PC-9 (cell line): ENCODE data around the gene KCNK7.

Experiments
- EZH2 ChIP-seq: fragments of 200-600 bp; sonication (generic); IDR thresholded peaks from 2 replicates; pipeline ENCODE4 v1.8.0; 2017; ENCODE audit warnings: antibody characterized with exemption, low read depth
- TF ChIP-seq, protein P1 (sequence below): fragments of 200-600 bp; sonication (generic); conservative IDR thresholded peaks from 2 replicates; pipeline ENCODE4 v1.6.1; 2017; ENCODE audit warnings: mixed run types, antibody characterized with exemption, mild to moderate bottlenecking, moderate library complexity

DNA sequence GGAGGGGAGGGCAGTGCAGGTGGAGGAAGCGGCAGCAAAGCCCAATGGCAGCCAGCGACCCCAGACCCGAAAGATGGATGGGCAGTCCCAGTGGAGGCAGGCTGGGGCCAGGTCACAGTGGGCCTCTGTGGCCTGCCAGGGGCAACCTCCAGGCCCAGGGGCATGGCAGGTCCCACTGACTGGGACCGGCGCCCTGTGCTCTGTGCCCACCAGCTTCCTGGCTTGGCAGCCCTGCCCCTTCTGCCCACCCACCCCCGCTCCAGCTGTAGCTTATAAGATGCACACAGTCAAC, 4.3 kb upstream of the KCNK7 start:
- TF ChIP-seq, protein P1, sequence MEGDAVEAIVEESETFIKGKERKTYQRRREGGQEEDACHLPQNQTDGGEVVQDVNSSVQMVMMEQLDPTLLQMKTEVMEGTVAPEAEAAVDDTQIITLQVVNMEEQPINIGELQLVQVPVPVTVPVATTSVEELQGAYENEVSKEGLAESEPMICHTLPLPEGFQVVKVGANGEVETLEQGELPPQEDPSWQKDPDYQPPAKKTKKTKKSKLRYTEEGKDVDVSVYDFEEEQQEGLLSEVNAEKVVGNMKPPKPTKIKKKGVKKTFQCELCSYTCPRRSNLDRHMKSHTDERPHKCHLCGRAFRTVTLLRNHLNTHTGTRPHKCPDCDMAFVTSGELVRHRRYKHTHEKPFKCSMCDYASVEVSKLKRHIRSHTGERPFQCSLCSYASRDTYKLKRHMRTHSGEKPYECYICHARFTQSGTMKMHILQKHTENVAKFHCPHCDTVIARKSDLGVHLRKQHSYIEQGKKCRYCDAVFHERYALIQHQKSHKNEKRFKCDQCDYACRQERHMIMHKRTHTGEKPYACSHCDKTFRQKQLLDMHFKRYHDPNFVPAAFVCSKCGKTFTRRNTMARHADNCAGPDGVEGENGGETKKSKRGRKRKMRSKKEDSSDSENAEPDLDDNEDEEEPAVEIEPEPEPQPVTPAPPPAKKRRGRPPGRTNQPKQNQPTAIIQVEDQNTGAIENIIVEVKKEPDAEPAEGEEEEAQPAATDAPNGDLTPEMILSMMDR = no peak
- no peak for TF ChIP-seq EZH2
